GM18858 (cell line): ENCODE data around the gene GALNT3.

ENCODE experiments used
- ATAC-seq: cut with Tn5 transposase; IDR thresholded peaks from one replicate; pipeline ENCODE4 v1.9.1; 2021; ENCODE audit not compliant: unreplicated experiment

Gene GALNT3

DNA sequence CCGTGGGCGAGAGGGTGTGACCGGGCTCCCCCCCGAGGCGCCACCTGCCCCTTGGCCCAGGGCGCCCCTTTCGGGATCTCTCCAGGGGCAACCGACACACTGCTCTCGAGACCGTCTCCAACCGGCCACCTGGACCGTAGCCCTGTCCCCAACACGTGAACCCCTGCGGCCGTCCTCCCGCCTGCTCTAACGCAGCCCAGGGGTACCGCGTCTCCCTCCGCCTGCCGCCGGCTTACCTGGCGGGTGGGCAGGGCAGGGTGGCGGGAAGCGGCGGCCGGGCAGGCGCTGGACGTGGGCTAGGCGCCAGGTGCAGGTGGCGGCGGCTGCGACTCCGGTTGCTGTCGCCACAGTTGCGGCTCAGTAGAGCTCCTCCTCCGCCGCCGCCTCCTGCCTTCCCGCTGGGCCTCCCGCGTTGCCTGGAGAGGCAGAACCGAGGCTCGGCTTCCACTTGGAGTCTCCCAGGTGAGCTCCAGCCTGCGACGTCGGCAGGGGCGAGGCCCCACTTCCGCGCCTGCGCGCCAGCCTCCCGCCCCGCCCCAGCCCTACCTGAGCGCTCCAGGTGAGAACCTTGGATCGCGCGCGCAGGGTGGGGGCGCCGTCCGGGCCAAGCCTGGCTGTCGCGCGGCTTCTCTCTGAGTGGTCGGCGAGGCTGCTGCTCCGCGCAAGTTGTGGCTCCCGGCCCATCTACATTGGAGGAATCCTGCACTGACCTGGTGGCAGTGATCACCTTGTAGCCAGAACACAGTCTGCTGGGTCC is at the start of gene GALNT3:
Gene GALNT3 (minus strand): TSS at position 469 of the 757 bp plus-strand sequence. CDS start 23,547 bp downstream, outside the sequence.
- peak; percentile 18 for ATAC-seq

DNA sequence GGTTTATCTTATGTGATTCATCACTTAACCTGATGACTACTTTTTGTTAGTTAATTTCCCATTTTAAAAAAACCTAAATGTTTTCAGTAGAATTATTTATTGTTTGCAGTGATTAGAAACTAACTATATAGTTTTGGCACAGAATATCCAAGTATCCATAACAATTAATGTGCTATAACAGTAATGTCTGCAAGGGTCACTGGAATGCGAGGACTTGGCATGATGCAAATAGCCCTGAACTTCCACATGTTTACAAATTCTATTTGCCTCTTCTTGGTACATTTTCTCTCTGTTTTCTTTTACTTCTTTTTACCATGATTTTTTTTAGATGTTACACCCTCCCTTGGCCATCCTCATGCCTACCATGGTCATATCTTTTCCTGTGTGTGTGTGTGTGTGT is 49.3 kb upstream of the GALNT3 start:
- no peak for ATAC-seq

GRCh38 chr2:165840333-165840958 is 46.4 kb upstream of the GALNT3 start:
- ATAC-seq = no peak

- no peak for ATAC-seq
These were observed 45.6 kb upstream of the GALNT3 start for GRCh38 chr2:165839610-165840009.

- no peak for ATAC-seq
These were observed 43.1 kb upstream of the GALNT3 start for GRCh38 chr2:165837122-165837521.

DNA sequence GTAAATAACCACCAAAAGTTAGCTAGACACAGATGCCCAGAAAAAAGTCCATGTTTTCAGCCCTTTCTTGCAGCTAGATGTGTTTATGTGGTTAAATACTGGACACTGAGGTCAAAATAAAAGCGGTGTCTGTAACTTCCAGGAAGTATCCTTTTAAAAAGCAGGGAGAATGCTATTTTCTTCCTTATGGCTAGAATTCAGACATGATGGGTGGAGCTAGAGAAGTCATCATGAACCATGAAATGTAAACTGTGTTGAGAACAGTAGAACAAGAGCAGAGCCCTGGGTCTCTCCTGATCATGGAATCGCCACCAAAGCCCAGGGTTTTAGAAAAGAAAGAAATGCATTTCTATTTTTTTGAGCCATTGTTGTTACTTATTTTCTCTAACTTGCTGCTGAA is 41.3 kb upstream of the GALNT3 start:
- ATAC-seq = no peak

DNA sequence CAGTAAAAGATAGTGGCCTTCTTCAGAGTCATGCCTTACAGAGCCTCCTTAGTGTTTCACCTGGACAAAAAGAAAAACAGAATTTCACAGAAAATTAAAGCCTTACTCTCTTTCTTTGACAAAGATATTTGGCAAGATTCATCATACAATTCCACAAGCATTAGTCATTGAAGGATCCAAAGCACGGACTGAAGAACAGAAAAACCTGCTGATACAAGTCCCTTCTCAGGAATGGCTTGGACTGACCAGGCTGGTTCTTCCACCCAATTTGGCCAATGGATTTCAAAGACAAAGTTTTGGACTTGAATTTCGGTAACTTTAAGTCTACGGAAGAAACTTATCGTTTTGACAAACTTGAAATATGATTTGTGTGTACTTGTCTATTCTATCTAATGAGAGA is 39.1 kb upstream of the GALNT3 start:
- no peak for ATAC-seq

- no peak for ATAC-seq
These were observed 33.9 kb upstream of the GALNT3 start for GRCh38 chr2:165827921-165828276.

DNA sequence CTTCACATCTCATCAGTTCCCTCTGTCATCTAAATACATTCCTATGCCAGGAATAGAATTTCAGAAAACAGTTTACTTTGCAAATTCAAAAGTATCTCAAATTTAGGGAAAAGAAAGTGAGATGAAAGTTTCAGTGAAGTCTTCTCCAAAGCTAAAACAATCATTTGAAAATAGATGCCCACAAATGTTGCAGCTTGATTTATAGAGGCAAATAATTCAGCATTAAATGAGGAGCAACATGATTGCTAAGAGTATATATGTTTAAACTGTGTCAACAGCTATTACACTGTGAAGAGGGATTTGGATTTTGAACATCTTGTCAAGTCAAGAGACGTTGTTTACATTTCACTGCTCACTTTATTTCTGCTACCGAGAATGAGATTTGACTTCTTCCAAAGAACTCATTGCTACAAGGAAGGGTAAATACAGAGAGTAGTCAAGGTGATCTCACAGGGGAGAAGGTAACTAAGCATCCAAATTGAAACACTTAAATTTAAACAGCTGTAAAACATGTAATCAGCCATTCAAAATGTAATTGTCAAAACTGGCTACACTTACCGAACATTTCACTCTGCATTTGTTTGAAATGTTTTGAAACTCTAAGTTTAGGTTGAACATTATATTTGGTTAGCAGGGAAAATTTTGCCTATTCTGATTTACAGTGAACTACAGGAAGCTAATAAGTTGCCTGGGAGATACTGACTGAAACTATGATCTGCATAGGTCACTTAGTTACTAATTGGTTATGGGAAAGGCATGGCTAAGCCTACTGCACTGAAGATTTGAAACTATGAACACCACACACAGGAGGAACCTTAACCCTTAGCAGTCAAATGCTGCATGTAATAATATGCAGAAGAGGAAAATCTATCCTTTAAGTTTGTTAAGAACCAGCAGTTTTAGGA is 33.2 kb upstream of the GALNT3 start:
- no peak for ATAC-seq

DNA sequence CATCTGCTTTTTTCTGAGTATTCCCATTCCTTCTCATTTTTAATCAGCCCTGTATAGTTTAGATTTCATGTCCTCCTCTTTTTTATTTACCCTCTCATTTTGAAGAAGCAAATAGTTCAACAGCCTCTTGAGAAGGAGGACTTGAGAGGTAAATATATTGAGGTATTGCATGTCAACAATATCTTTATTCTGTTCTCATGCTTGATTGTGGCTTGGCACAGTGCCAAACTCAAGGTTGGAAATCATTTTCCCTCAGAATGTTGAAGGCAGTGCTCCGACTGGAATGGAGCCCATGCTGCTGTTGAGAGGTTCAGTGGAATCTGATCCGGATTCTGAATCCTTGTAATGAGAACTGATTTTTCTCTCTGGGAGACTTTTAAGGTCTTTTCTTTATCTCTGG is 31.0 kb upstream of the GALNT3 start:
- no peak for ATAC-seq

DNA sequence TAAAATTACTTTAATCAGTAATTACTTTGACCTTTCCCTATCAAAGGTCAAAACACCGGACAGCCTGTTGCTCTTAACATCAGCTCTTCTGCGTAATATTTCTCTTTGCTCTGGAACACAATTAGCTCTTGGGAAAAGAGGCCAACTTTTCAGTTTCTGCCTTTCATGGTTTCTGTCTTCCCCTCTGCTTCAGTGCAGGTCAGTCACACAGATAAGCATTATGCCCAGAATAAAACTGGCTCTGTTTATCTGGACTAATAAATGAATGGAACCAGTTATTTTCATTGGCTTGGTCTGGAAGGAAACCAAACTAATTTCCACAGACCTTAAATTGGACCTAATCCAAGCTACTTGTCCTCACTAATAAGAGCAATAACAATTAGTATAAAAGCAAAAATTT is 26.2 kb upstream of the GALNT3 start:
- no peak for ATAC-seq

DNA sequence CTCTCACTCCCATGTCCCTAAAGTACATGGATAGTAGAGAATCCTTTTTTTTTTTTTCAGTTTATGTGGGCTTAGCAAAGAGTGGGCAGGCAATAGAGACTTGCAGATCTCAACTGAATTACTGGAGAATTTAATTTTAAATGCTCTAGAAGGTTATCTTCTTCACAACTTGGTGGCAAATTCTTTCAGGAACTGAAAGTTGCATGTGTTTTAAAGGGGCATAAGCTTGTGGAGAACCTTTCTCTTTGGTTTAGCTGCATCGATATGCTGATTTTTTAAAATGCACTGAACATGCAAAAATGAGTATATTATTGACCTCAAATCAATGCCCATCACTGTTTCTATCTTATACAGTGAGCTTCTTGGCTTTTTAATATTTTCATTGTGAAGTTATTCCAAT is 24.9 kb upstream of the GALNT3 start:
- no peak for ATAC-seq

- peak; percentile 65 for ATAC-seq
These were observed 21.5 kb upstream of the GALNT3 start for GRCh38 chr2:165815299-165816141.

DNA sequence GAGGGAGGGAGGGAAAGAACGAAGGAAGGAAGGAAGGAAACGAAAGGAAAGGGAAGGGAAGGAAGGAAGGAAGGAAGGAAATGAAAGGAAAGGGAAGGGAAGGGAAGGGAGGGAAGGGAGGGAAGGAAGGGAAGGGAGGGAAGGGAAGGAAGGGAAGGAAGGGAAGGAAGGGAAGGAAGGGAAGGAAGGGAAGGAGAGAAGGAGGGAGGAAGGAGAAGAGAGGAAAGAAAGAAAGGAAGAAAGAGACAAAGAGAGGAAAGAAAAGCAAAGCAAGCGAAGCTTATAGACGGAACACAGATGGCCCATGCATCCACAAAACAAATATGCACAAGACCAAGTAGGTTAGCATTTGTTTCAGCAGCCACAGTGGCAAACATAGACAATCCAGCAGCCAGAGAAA is 20.4 kb upstream of the GALNT3 start:
- ATAC-seq = no peak

GRCh38 chr2:165811592-165812370 is 17.7 kb upstream of the GALNT3 start:
- ATAC-seq = no peak

- no peak for ATAC-seq
These were observed 16.4 kb upstream of the GALNT3 start for GRCh38 chr2:165810418-165810817.

DNA sequence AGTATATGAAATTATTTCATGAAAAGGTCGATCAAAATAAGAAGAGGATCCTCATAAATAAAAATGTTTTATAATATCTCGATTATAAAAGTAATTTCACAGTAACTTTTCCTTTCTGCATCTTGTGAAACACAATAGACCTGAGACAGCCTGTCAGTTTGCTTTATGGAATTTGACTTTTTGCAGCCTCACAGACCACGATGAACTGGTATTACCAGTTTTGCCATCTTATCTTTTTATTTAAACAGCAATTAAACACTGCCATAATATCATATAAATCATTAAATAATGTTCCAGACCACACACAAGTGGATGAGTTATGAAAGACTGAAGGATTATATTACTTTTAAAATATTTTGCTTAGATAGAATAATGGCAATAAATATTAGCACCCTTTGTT is 10.7 kb upstream of the GALNT3 start:
- no peak for ATAC-seq

GRCh38 chr2:165803123-165803760 is 9.2 kb upstream of the GALNT3 start:
- ATAC-seq = no peak

- ATAC-seq = no peak
These were observed 7.1 kb upstream of the GALNT3 start for GRCh38 chr2:165801176-165801575.
